ENCODE measurements around the gene KDR.

- TF ChIP-seq CTCF (conservative IDR thresholded peaks at IDR 0.05; ENCODE audit: low read length) (no peak), EZH2phosphoT487 (IDR thresholded peaks at IDR 0.05; ENCODE audit: borderline replicate concordance, low read depth, low read length) (no peak)
Observed at GRCh38 chr4:55132775-55133174, 7.4 kb upstream of the KDR start.

Data from OCI-LY7 (cell line).